Large intestine (tissue), 3 donors: ENCODE measurements around the gene SFXN5. TPM values are rescaled to one million over a fixed set of nuclear protein-coding genes. Genes with fewer than 3 reads are reported as not detected.
A peak's percentile ranks its signal among the peaks of the same experiment; 100 is the strongest.

Source experiments
- DNase-seq, 2 donors: peaks; one replicate each; pipeline versions ENCODE4 v3.0.0 to v3.0.0-alpha.2; 2013
- H3K27ac ChIP-seq: one replicate; pipeline ENCODE4 v1.5.1; 2013; ENCODE audit warnings: low read length
- H3K27me3 ChIP-seq: 2 replicates; pipeline ENCODE4 v1.6.1; 2013; ENCODE audit warnings: low read length; ENCODE audit not compliant: control insufficient read depth, insufficient read depth
- H3K36me3 ChIP-seq: 2 replicates; pipeline ENCODE4 v1.6.1; 2013; ENCODE audit warnings: low read length; ENCODE audit not compliant: control insufficient read depth, insufficient read depth
- H3K4me1 ChIP-seq: one replicate; pipeline ENCODE4 v1.6.1; 2013; ENCODE audit warnings: low read length; ENCODE audit not compliant: control insufficient read depth, insufficient read depth
- H3K4me3 ChIP-seq: one replicate; pipeline ENCODE4 v1.5.1; 2013; ENCODE audit warnings: low read length
- H3K9me3 ChIP-seq: one replicate; pipeline ENCODE4 v1.6.1; 2013; ENCODE audit warnings: mild to moderate bottlenecking, low read depth, low read length, moderate library complexity; ENCODE audit not compliant: control insufficient read depth
- WGBS: methylation state at CpG from one replicate; pipeline ENCODE4 v1.1.5; 2013; ENCODE audit warnings: low lambda C conversion rate; ENCODE audit not compliant: insufficient coverage; 5-methylcytosine and 5-hydroxymethylcytosine counted together
- polyA plus RNA-seq: library from polyadenylated mRNA; unstranded; fragments of 120-200 nt; gene quantifications from one replicate; pipeline ENCODE4 v1.2.1, GENCODE V29; 2013

The SFXN5 gene
- polyA plus RNA-seq, 1 donor = 20.0 TPM

DNA sequence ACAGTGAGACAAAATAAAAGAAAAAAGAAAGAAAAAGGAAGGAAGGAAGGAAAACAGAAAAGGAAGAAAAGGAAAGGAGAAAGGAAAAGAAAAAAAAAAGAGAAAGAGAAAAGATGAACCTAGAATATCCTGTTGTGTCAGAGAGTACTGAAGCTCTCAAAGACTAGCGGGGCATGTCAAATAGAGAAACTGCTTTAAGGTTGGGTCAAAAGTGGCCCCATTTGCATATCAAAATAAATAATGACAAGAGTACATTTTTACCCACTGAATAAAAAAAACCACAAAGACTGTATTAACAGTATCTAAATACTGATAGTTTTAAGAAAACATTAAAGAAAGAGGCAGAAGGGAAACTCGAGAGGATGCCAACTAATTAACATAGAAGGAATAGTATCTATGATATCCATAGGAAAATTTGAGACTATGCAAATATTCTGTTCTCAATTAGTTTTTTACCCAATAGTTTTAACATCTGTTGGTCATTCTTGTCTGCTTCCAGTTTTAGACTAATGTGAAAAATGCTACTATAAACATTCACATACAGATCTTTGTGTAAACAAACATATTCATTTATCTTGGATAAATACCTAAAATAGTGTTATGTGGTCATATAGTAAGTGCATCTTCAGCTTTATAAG is 53.2 kb downstream of the SFXN5 start:
- no CpG with 5 or more reads among the region's 2 CpGs for WGBS
- H3K4me3 ChIP-seq = no peak overlapping the region
- H3K27me3 ChIP-seq = no peaks in the 10 kb centered on the region
- H3K4me1 ChIP-seq = no peaks in the 10 kb centered on the region
- H3K9me3 ChIP-seq = no peaks in the 10 kb centered on the region
- H3K27ac ChIP-seq = no peak overlapping the region
- no peak for DNase-seq
- peaks cover 12% of the 10 kb centered on the region for H3K36me3 ChIP-seq

DNA sequence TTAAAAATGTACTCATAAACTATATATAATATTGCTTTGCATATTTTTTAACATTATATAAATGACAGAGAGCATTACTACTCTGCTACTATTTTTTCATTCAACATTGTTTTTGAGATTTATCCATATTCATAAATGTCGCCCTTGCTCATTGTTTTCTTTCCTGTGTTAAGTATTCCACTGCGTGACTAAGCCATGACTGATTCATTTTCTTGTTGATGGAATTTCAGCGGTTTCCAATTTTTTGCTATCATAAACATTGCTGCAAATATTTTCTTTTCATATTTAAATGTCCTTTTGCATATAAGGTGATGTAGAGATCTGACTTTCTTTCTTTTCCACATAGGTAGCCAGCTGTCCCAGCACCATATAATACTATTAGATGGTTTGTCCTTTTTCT is 57.6 kb downstream of the SFXN5 start:
- Histone ChIP-seq H3K4me1 (no peaks in the 10 kb centered on the region), H3K27me3 (no peaks in the 10 kb centered on the region), H3K9me3 (no peaks in the 10 kb centered on the region), H3K27ac (no peak overlapping the region), H3K4me3 (no peak overlapping the region), H3K36me3 (peaks cover 7% of the 10 kb centered on the region)
- no peak for DNase-seq
- 91% methylated on average over 3 of the region's 3 CpGs for WGBS

DNA sequence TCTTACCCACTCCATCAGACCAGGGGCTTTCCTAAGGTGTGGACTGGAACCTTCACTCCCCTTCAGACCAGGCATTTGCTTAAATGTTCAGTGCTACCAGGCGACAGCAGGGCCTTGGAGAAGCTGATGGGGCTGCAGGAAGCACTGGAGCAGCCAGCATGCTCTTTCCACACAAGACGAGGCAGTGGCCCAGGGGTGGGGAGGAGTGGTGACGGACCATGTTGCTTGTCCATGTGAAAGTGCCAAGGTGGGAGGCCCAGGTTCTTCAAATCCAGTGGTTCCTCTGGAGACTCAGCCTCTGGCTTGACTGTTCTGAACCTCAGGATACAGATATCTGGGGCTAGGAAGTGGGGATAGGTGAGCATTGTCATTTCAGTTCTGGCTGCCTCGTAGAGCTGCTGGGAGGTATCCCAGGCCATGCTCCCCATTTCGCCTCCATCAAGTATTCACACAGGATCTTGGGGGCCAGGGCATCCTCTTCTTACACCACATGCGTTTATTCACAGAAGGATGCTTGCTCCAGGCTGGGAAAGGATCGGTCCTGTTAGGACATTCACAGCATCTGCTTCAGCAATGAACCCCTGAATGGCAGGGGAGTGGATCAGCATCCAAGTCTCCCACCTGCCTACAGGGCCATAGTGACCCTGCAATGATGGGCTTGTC is 62.2 kb downstream of the SFXN5 start:
- no CpG with 5 or more reads among the region's 7 CpGs for WGBS
- Histone ChIP-seq H3K4me1 (peaks cover 11% of the 10 kb centered on the region), H3K9me3 (peaks cover 3% of the 10 kb centered on the region), H3K4me3 (no peak overlapping the region), H3K27ac (no peak overlapping the region), H3K36me3 (peaks cover 10% of the 10 kb centered on the region), H3K27me3 (no peaks in the 10 kb centered on the region)
- DNase-seq = no peak

DNA sequence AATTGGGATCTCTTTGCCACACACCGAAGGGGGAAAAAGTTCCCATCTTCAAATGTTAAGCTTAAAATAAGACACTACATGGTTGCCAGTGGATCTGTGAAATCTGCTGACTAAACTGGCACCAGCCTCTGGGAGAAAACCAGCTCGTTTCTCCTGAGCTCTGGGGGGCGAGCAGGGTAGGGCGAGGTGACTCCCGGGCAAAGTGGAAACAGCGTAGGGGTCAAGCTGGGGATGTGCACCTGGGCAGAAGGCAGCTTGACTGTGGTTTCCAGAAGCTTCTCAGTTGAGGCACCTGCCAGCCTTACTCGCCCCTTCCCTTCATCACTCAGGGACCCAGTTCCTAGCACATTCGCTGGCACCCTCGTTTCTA is 62.8 kb downstream of the SFXN5 start:
- no peak for DNase-seq
- Histone ChIP-seq H3K27me3 (no peaks in the 10 kb centered on the region), H3K36me3 (peaks cover 10% of the 10 kb centered on the region), H3K27ac (no peak overlapping the region), H3K4me1 (peaks cover 11% of the 10 kb centered on the region), H3K9me3 (peaks cover 3% of the 10 kb centered on the region), H3K4me3 (no peak overlapping the region)
- WGBS = no CpG with 5 or more reads among the region's 9 CpGs

DNA sequence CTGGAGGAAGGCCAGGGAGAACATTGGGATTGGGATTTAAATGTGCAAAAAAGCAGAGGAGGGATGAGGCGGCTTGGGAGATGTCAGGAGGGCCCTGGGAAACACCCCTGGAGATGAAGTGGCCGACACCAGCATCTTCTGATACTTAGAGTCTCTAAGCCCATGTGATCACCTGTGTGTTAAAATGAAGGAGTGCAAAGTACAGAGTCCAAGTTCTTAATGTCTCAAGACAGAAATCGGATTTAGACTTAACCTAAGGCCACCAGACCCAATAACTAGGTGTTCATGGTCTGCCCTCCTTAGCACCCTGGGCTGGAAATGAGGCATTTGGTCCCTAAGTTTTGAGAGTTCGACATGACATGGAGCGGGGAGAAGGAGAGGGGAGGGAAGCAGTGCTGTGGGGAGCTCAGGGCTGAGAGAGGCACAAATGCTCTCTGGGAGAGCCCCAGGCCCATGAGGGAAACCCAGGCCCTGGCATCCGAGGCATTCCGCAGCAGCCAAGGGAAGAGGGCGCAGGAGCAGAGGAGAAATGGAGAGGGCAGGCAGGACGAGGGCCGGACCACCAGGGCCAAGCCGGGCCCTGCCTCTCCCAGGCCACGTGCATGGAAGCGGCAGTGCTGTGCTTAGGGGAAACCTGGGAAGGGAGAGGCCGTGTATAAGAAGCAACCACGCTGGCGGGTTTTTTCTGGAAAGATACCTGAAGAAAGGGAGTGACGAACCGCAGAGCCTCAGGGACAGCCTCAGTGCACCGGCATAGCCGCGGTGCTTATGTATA is 63.3 kb downstream of the SFXN5 start:
- Histone ChIP-seq H3K27ac (peak overlapping the region; percentile 59), H3K4me1 (peaks cover 11% of the 10 kb centered on the region), H3K9me3 (peaks cover 3% of the 10 kb centered on the region), H3K4me3 (no peak overlapping the region), H3K36me3 (peaks cover 10% of the 10 kb centered on the region), H3K27me3 (no peaks in the 10 kb centered on the region)
- DNase-seq = peak; percentile 61 to 80
- WGBS = no CpG with 5 or more reads among the region's 21 CpGs

DNA sequence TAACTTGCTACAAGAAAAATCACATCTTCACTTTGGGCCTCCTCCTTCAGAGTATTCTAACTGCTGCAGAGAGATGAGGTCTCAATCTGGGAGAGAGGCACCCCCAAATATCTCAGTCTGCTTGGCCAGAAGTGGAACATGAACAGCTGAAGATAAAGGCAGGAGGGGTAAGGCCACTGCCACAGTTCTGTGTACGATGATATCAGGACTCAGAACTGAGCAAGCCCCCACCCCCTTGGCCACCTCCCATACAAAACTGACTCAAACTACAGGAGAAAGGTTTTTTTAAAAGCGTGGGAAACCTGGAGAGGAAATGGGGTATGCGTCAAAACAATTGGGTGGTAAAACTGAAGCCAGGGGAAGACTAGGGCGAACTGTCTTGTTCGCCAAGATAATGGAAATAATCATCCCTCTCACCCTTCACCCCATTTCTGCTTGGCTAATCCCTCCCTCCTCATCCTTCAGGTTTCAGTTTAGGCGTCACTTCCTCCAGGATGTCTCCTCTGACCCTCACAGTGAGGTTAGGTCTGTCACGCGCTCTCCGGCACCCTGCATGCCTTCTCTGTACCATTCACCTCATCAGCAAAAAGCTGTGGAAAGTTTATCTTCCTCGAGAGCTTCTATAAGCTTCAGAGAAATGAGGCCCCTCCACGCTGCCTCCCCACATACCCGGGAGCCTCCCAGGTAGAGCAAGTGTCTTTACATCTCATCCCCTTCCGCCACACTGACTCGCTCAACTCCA is 64.4 kb downstream of the SFXN5 start:
- Histone ChIP-seq H3K36me3 (peaks cover 10% of the 10 kb centered on the region), H3K9me3 (peaks cover 3% of the 10 kb centered on the region), H3K27me3 (no peaks in the 10 kb centered on the region), H3K27ac (peak overlapping the region; percentile 46), H3K4me1 (peaks cover 11% of the 10 kb centered on the region), H3K4me3 (no peak overlapping the region)
- DNase-seq = no peak
- 60% methylated on average over 1 of the region's 14 CpGs for WGBS

DNA sequence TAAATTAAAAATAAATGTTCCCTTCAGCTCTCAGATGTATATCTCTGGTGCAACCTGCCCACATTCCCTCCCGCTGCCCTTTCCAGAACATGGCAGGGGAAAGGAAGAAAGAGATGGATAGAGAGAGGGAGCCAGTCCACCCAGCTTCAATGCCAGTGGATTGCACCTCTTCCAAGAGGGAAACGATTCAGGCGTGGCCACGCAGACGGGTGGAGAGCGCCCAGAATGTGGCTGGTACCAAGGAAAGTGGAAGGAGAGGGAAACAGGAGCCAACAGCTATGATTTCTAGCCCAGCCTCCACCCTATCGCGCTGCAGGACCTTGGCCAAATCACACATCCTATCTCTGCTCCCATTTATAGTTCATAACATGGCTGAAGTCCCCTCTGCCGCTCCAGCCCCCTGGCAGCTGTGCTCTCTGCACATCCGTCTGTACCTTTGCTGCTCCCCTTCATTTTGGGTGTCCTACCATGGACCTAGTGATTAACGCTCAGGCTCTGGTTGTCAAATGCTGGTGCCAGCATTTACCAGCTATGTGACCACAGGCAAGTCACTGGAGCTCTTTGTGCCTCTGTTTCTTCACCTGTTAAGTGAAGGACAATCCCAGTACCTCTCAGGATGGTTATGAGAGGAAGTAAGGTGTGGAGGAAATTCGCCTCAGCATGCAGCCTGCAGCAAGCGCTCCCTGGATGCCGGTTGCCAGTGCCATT is 66.5 kb downstream of the SFXN5 start:
- peaks cover 20% of the 10 kb centered on the region for H3K4me1 ChIP-seq
- peaks cover 3% of the 10 kb centered on the region for H3K9me3 ChIP-seq
- no peak overlapping the region for H3K27ac ChIP-seq
- peaks cover 10% of the 10 kb centered on the region for H3K36me3 ChIP-seq
- H3K4me3 ChIP-seq = no peak overlapping the region
- H3K27me3 ChIP-seq = no peaks in the 10 kb centered on the region
- no peak for DNase-seq
- no CpG with 5 or more reads among the region's 14 CpGs for WGBS

DNA sequence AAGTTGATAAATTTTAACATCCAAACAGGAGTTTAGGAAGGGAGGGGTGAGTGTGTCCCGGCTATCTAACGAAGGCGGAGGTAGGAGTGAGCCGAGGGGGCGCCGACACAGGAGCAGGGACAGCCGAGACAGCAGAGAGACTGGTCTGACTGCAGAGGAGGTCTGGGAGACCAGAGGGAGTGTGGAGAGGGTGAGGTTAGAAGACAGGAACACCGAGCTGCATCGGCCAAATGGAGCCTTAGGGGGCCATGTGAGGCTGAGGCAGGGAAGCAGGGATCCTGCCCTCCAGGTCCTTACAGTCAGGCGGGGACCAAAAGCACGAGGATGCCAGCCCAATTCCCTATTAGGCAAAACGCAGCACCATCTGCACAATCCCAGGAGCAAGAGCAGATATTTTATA is 67.0 kb downstream of the SFXN5 start:
- WGBS = no CpG with 5 or more reads among the region's 12 CpGs
- DNase-seq = no peak

DNA sequence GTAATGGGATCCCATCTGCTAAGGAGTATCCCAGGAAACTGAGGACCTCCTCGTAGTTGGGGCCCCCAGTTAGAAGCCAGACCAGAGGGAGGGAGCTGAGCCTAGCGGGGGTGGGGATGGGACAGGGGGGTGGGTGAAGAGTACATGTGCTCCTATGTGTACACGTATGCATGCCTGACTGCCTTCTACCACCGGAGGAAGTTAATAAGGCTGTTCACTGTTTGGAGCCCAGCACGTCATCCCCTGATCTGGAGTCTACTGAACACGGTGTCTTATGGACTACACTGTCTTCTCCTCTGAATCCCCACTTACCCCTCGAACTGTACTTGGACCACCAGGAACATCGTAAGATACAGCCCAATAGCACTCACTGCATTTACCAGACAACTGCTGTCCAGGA is 68.5 kb downstream of the SFXN5 start:
- DNase-seq = no peak
- no CpG with 5 or more reads among the region's 8 CpGs for WGBS
- Histone ChIP-seq H3K4me1 (peaks cover 22% of the 10 kb centered on the region), H3K27ac (no peak overlapping the region), H3K4me3 (no peak overlapping the region), H3K36me3 (peaks cover 7% of the 10 kb centered on the region), H3K9me3 (no peaks in the 10 kb centered on the region), H3K27me3 (no peaks in the 10 kb centered on the region)

More for the DNA sequence above, 67.0 kb downstream of the SFXN5 start:
- Histone ChIP-seq H3K27ac (no peak overlapping the region), H3K36me3 (peaks cover 9% of the 10 kb centered on the region), H3K4me1 (peaks cover 25% of the 10 kb centered on the region), H3K4me3 (no peak overlapping the region), H3K9me3 (peaks cover 3% of the 10 kb centered on the region), H3K27me3 (no peaks in the 10 kb centered on the region)
